ENCODE results near the gene MC2R.
"Not testable (repeated sequence)": the region's sequence is repeated elsewhere in the genome, so short reads cannot be mapped to it uniquely, and the experiment has no call there.

Gene MC2R

DNA sequence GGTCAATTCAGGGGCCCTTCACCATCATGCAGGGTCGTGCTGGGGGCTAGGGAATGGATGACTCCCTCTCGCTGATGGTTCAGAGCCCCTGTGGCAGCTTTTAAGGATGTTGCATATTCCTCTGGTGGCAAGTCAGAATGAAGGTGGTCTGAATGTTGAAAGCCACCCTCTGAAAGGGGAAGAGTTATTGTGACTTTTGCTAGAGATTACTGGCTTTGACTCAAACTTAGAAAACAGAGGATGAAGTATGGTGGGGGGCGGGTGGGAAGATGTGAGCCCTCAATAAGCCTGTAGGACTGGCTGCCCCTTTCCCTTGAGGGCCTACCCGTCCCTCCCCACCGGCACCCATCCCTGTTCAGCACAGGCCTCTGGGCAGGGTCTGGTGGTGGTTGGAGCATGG, 23.2 kb downstream of the MC2R start:
- no peak for DNase-seq

DNA sequence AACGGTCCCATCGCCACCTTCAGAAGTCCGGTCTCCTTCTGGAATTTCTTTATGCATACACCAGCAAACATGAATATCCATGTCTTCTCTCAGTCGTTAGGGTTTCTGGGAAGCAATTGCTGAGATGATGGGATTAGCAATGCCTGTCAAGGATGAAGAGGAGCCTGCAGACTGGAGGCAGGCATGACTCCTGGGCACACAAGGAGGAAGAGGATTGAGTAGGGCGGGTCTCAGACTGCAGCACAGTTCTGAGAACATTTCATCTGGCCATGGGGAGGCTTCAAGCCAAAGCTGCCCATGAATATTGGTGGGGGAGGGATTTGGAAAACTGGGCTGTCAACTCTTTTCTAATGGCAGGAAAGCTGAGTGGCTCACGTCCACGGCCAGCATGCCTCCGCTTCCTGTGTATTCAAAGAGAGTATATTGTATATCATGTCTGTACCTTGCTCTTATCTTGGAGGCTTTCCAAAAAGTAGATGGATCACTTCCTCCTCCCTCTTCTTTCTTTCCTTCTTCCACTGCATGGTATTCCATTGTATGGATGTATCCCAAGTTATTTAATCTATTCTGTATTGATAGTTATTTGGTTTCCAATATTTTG, 24.5 kb downstream of the MC2R start:
- no peak for DNase-seq

DNA sequence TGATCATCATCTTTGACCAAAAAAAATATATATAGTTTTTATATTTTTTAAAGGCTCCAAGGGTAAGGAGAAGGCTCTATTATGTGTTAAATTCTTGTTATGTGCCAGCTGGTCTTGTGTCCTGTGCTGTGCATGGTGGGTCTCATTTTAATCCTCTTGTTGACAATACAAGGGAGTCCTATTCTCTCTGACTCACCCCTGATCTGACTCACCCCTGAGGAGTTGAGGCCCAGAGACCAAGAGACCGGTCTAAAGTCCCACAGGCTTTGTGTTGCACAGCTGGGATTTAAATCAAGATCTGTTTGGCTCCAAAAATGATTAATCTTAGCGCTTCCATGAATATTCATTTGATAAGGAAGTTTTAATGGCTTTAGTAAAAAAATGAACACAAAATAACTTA, 25.7 kb downstream of the MC2R start:
- DNase-seq, result no peak

DNA sequence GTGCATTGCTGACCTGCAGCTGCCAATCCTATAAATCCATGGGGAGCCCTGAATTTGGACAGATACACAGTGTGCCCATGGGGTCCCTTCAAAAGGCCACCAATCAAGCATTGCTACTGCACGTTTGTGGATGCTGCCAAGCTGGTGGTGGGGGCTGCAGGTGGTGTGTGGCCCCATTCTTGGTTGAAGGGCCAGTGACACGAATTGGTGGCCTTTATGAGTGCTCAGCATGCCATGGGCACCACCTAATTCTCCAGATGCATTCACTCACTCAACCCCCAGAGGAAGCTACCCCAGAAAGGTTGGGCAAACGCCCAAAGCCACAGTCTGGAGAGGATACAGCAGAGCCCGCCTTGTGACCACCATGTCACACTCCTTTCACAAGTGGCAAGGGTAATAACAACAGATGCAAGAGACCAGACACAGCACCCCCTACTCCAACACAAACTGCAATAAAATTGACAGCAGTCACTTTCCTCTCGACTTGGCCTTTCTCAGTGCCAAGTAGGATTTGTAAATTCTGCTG, 27.1 kb downstream of the MC2R start:
- DNase-seq, result no peak

DNA sequence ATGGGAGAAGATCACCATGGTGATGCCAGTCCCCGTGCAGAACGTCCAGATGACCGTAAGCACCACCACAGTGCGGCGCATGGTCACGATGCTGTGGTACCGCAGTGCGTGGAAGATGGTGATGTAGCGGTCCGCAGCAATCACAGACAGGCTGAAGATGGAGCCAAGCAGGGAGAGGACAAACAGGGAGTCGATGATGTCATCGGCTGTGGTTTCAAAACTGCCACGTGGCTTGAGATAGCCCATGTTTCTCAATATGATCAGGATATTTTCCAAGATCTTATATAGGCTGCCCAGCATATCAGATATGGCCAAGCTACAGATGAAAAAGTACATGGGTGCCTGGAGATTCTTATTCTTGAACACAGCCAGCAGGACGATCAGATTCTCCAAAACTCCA, 30.3 kb downstream of the MC2R start:
- DNase-seq, result no peak

DNA sequence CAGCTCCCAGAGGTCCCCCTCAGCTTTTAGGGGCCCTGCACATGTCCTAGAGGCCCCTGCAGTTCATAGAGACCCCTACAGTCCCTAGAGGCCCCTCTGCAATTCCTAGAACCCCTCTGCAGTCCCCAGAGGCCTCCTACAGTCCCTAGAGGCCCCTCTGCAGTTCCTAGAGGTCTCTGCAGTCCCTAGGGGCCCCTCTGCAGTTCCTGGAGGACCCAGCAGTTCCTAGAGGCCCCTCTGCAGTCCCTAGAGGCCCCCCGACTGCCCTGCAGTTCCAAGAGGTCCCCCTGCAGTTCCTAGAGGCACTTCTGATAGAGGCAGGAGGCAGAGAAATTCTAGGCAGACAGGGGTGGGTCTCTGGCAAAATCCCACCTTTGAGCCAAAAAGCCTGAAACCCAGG, 35.4 kb downstream of the MC2R start:
- no peak for DNase-seq

DNA sequence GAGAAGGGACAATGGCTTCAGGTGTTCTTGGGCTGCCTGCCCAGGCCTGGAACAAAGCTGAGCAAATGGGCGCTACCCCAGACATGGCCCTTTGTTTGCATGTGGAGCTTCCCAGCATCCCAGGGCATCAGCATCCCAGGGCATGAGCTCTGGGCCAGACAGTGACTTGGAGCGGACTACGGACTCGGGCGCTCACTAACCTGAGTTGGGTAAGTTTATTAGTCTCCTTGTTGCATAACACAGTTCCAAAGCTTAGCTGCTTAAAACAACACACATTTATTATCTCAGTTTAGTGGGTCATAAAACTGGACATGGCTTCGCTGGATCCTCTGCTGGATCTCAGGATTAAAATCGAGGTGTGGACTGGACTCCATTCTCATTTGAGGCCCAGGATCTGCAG, 35.8 kb downstream of the MC2R start:
- no peak for DNase-seq

DNA sequence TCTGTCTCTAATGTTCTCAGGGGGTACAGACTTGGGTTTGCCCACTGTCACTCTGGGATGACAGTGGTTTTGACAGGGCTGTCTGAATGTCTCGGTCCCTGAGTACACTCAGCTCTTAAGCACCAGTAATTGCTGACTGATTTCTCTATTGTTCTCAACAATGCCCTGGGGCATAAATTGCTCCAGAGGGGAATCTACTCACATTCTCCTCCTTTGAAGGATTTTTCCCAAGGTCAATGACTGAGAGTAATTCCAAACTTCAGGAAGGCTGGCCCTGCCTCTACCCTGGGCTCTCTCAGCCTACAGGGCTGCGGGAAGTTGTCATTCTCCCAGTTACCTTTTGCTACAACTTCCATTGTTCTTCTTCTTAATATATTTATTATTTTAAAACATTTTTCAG, 36.5 kb downstream of the MC2R start:
- DNase-seq, result no peak

DNA sequence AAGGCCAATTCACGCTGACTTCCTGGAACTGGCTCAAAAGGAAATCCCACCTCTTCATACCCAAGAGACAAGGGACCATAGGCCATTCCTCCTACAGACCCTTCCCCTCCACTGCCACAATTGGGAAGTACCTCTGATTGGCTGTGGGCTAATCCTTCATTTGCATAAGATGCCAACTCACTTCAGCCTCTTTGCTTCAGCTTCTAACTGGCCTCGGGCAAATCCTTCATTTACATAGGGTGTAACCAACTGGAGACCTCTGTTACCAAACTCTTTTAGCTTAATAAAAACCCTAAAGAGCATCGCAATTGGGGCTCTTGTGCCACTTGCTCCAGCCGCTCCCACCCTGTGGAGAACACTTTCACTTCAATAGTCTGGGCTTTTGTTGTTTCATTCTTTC, 38.2 kb downstream of the MC2R start:
- no peak for DNase-seq

DNA sequence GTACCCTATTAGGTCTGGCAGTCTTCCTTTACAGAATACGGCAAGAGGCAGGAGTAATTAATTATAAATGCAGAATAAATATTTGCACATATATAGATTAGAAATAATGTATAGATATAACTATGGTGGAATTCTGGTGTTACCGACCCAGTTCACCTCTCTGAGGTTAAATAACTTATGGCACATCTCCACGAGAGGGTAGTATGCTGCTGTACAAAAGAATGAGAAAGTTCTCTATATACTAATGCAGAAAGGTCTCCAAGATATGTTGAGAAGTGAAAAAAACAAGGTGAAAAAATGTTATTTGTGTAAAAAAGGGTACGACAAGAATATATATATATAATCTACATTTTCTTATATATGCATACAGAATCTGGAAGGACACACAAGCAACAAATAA, 40.8 kb downstream of the MC2R start:
- DNase-seq, result no peak

DNA sequence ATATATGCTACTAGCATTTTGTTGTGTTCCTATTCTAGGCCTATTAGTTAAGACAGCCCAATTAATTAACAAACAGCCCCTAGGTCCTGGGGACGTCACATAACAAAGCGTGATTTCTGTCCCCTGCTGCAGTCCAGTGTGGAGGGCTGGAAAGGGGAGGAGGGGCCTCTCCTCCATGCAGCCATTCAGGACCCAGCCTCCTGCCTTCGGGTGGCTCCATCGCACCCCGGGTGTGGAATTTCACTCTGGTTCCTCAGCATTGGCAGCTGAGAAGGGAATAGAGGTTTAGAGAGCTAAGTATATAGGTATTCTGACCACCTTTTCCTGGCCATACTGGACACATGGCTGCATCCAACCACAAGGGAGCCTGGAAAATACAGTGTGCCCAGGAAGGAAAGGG, 42.4 kb downstream of the MC2R start:
- no peak for DNase-seq

DNA sequence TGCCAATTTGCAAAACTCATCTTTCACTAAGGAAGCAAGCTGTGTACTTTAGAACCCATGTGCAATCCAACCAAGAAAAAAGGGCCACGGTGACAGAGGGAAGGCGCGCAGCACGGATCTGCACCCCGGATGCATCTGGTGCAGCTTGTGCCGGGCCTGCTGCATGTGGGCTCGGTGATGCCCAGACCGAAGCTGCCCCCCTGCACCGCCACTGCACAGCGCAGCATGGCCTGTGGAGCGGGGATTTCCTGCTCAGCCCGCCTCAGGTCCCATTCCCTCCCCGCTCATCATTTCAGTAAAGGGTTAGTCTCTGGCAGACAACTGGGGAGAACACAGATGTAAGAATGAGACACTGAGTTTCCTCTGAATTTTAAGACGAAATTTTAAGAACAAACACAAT, 43.0 kb downstream of the MC2R start:
- no peak for DNase-seq

DNA sequence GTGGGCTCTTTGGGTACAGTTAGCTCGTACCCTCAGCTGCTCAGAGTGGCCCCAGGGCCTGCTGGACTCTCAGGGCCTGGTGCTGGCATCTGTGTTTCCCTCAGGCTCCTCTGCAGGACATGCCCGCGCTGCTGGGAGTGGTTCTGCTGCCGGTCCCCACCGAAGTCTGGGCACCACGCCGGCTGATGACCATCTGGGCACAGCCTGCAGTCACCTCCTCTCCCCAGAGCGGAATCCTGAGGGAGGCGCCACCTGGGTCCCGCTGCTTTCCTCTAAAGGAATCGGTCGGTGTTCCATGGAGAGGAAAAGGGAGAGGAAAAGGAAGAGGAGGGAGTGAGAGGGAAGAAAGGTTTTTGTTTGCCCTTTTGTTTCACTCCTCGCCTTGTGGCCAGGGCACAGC, 43.6 kb downstream of the MC2R start:
- no peak for DNase-seq

DNA sequence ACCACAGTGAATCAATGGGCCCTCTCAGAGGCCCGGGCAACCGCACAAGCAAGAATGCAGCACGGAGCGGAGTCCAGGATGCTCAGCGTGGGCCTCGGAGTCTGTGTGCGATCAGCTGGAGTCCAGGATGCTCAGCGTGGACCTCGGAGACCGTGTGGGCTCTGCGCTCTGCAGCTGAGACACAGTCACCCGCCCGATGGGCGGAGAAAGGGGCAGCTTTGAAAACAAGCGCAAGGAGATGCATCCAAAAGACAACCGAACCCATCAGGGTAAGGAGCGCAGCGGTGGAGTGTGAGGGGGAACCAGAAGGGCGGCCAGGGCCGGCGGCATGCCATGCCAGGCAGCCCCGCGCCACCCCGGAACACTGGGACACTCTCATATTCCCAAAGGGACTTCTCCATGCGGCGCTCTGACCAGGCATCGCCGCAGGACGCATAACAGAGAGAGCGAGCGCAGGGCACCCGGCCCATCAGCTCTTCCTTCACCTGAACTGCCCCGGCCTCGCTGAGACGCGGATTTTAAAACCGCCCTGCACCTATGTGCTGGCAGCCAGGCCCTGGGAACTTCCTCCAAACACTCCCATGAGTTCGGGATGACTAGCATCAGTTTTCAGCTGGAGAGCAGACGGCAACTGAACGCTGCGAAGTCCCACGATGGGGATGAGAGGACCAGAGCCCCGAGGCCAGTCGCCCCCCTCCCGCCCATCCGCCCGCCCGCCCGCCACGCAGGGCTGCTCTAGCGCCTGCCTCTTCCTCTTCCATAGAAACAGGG, 46.6 kb downstream of the MC2R start:
- no peak for DNase-seq

DNA sequence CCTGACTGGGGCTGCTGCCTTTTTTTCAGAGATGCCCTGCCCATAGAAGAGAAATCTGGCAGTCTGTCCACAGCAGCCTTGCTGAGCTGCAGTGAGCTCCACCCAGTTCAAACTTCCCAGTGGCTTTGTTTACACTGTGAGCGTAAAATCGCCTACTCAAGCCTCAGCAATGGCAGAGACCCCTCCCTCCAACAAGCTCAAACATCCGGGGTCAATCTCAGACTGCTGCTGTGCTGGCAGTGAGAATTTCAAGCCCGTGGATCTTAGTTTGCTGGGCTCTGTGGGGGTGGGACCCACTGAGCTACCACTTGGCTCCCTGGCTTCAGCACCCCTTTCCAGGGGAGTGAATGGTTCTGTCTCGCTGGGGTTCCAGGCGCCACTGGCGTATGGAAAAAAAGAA, 52.4 kb downstream of the MC2R start:
- not testable (repeated sequence) for DNase-seq

DNA sequence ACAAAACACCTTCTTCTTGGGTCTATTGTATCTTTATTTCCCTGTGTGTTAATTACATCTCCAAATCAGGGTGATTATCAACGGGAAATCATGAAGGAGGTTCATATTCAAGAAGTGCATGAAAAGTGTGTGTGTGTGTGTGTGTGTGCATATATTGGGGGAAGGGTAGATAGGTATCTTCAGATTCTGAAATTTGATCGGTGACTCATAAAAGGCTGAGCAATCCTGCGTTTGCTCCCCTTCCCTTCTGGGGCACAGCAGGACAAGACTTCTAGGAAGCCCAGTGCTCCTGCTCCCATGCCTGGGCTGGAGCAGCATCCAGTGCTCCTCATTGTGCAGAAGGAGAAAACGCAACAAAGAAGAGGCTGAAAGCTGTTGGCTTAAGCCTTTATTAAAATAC, 65.5 kb downstream of the MC2R start:
- no peak for DNase-seq

DNA sequence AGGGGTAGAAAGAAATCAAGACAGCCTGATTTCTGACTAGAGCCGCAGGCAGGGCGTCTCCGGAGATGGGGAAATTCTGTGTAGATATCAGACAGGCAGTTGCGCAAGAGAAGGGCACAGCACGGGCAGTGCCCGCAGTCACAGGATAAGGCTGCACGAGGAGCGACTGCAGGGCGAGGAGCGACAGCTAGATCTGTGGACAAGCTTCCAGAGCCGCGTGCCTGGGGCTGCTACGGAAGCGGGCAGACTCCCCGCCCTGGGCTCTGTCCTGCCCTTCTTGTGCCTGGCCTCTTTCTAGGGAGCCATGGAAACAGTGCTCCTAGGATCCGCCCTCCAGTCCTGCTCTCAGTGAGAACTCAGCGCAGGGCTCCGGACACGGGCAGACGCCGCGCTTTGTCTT, 78.8 kb downstream of the MC2R start:
- DNase-seq, result no peak

DNA sequence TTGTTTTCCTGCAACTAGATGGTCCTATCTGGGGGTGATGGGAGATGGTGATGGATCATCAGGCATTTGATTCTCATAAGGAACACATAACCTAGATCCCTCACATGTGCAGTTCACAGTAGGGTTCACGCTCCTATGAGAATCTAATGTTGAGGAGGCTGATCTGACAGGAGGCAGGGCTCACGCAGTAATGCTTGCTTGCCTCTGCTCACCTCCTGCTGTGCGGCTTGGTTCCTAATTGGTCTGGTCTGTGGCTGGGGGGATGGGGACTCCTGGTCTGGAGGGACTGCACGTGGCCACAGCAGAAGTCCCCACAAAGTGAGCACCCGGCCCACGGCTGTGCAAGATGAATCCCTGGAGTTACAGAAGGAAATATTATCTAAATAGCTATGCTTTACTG, 80.1 kb downstream of the MC2R start:
- DNase-seq, result no peak

DNA sequence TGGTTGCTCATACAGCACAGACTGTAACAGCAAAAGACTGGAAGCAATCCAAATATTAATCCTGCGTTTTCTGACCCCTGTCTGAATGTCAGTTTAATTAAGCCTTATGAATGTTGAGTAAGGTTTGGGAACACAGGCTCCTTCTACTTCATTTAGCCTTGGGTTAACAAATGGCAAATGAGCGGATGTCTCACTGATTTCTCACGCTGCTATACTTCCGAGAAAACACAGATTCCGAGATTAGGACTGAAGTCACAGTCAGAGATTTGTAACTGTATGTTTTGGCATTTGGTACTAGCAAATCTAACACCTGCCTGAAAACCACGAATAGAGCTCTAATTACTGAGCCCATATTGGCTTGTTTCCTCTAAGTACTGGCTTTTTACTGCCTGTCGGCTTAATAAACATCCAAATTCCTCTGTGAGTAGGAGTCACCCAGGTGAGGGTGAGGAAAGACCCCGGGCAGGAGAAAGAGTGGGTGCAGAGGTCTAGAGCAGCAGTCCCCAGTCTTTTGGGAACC, 80.8 kb downstream of the MC2R start:
- DNase-seq, result no peak
